HUES48 (cell line): ENCODE measurements around the gene FAIM2.
"Not testable (repeated sequence)": the region's sequence is repeated elsewhere in the genome, so short reads cannot be mapped to it uniquely, and the experiment has no call there.

Experiments used
- H3K27ac ChIP-seq: one replicate; pipeline ENCODE4 v1.7.0; 2013; ENCODE audit warnings: low read depth, low read length, inconsistent platforms
- H3K27me3 ChIP-seq: 2 replicates; pipeline ENCODE4 v1.6.1; 2013; ENCODE audit warnings: mild to moderate bottlenecking, low read length; ENCODE audit not compliant: control insufficient read depth, insufficient read depth
- H3K36me3 ChIP-seq: 2 replicates; pipeline ENCODE4 v1.6.1; 2013; ENCODE audit warnings: low read length; ENCODE audit not compliant: control insufficient read depth, insufficient read depth
- H3K4me1 ChIP-seq: 2 replicates; pipeline ENCODE4 v1.6.1; 2013; ENCODE audit warnings: mild to moderate bottlenecking, low read length; ENCODE audit not compliant: control insufficient read depth, insufficient read depth
- H3K4me3 ChIP-seq: 2 replicates; pipeline ENCODE4 v1.5.1; 2013; ENCODE audit warnings: mild to moderate bottlenecking, low read depth, low read length
- H3K9ac ChIP-seq: 2 replicates; pipeline ENCODE4 v1.6.1; 2013; ENCODE audit warnings: mild to moderate bottlenecking, low read depth, low read length, moderate library complexity
- H3K9me3 ChIP-seq: 2 replicates; pipeline ENCODE4 v1.6.1; 2013; ENCODE audit warnings: low read length; ENCODE audit not compliant: control insufficient read depth, insufficient read depth

The FAIM2 gene

GRCh38 chr12:49867570-49868341 lies 35.9 kb downstream of the FAIM2 start:
- H3K9ac ChIP-seq, result no peak overlapping the region
- H3K27ac ChIP-seq, result no peak overlapping the region
- no peaks in the 10 kb centered on the region for H3K9me3 ChIP-seq
- H3K4me3 ChIP-seq, result no peak overlapping the region
- H3K4me1 ChIP-seq, result peaks cover 3% of the 10 kb centered on the region; the same call in 1 of the 2 replicates
- no peaks in the 10 kb centered on the region for H3K36me3 ChIP-seq
- no peaks in the 10 kb centered on the region for H3K27me3 ChIP-seq

DNA sequence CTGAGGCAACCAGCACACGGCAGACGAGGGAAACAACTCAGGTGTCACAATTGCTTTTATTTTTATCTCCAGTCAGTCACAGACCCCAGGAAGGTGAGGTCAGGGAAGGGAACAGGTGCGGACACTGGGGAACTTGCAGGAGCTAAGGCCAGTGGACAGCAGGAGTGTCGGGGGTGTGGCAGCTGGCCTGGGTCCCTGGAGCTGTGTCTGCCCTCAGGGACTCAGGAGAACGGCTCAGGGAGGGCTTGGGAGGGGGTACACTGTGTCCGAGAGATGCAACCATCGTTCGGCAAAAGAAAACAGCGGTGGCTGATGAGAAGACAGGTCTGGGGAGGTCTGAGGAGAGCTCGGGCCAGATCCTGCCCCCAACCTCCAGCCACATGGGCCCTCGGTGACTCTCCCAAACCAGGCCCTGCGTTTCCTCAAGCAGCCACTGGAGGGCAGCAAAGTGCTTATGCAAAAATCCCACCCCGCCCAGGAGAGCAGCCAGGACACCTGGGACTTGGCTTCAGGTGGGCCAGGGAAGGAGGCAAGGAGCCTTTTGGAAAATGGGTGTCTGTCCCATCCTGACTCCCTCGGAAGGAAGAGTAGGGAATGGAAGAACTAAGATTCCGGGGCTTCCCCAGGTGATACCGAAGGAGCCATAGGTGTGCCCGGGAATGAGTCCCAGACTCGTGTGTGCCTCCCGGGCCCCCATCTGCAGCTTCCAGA lies 36.7 kb downstream of the FAIM2 start:
- no peak overlapping the region for H3K4me3 ChIP-seq
- no peaks in the 10 kb centered on the region for H3K27me3 ChIP-seq
- H3K27ac ChIP-seq, result no peak overlapping the region
- peaks cover 3% of the 10 kb centered on the region; the same call in 1 of the 2 replicates for H3K4me1 ChIP-seq
- no peaks in the 10 kb centered on the region for H3K36me3 ChIP-seq
- H3K9ac ChIP-seq, result no peak overlapping the region
- H3K9me3 ChIP-seq, result no peaks in the 10 kb centered on the region

- no peak overlapping the region for H3K9ac ChIP-seq
- H3K27me3 ChIP-seq, result no peaks in the 10 kb centered on the region
- H3K4me3 ChIP-seq, result no peak overlapping the region
- peaks cover 3% of the 10 kb centered on the region; the same call in 1 of the 2 replicates for H3K4me1 ChIP-seq
- no peaks in the 10 kb centered on the region for H3K36me3 ChIP-seq
- H3K9me3 ChIP-seq, result no peaks in the 10 kb centered on the region
- H3K27ac ChIP-seq, result no peak overlapping the region
Measured at GRCh38 chr12:49865782-49866135, 37.9 kb downstream of the FAIM2 start.

DNA sequence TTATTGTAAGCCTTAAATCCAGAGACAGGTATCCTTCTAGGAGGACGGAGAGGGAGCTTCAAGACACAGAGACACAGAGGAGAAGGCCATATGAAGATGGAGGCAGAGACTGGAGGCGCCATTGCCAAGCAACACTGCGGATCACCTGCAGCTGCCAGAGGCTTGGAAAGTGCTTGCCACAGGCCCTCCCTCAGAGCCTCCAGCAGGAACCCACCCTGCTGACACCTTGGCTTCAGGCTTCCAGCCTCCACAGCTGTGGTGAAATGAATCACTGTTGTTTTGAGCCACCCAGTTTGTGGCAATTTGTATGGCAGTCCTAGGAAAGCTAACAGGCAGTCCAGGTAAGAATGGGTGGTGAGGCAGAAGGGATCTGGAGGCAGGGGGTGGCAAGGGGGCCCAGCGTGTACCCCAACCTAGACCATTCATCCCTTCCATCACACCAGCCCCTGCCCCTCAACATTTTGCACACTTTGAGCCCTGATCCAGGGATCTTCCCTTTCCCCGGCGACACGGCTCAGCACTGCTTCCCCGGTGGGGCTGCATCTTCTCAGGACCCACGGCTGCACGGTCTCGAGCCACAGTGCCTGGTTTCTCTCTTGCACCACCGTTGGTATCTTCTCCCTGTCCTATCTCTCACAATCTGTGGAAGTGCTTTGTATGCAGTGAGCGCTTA lies 38.5 kb downstream of the FAIM2 start:
- H3K9me3 ChIP-seq, result no peaks in the 10 kb centered on the region
- H3K27ac ChIP-seq, result no peak overlapping the region
- H3K9ac ChIP-seq, result no peak overlapping the region
- no peaks in the 10 kb centered on the region for H3K36me3 ChIP-seq
- H3K4me3 ChIP-seq, result no peak overlapping the region
- H3K27me3 ChIP-seq, result no peaks in the 10 kb centered on the region
- H3K4me1 ChIP-seq, result peaks cover 3% of the 10 kb centered on the region; the same call in 1 of the 2 replicates

GRCh38 chr12:49864798-49865090 lies 39.0 kb downstream of the FAIM2 start:
- Histone ChIP-seq H3K4me3 (no peak overlapping the region), H3K36me3 (no peaks in the 10 kb centered on the region), H3K9me3 (no peaks in the 10 kb centered on the region), H3K9ac (no peak overlapping the region), H3K27ac (no peak overlapping the region), H3K4me1 (peaks cover 3% of the 10 kb centered on the region; the same call in 1 of the 2 replicates), H3K27me3 (no peaks in the 10 kb centered on the region)

DNA sequence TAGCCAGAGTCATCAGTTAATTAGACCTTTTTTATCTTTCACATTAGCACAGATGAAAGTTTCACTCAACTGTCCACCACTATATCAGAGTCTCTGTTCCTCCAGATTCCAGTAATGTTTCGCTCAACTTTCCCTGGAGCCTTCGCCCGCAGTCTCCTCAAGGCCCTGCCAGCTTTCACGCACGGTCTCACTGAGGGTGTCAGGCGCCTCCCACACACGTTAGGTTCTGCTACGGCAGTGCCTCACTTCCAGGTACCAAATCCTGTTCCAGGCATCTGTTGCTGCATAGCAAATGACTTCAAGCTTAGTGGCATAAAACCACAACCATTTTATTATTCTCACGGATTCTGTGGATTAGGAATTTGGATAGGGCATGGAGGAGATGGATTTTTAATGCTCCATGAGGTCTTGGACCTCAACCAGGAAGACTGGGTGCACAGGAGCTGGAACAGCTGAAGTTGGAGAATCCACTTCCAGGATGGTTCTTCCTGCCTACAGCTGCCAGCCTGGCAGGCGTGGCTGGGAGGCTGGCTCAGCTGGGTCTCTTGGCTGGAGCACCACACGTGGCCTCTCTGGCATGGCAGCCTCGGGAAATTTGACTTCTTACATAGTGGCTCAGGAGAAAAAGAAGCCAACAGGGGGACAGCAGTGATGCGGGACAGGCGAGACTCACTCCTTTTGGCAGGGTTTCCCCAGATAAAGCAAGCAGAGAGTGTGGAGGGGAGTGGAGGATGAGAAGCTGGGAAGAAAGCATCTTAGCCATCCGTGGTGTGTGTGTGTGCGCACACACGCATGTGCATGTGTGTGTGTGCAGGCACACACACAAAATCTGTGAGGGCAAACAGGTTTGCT lies 39.5 kb downstream of the FAIM2 start:
- peaks cover 3% of the 10 kb centered on the region; the same call in 1 of the 2 replicates for H3K4me1 ChIP-seq
- no peak overlapping the region for H3K27ac ChIP-seq
- no peaks in the 10 kb centered on the region for H3K27me3 ChIP-seq
- no peak overlapping the region for H3K4me3 ChIP-seq
- H3K36me3 ChIP-seq, result no peaks in the 10 kb centered on the region
- no peak overlapping the region for H3K9ac ChIP-seq
- no peaks in the 10 kb centered on the region for H3K9me3 ChIP-seq

- H3K9ac ChIP-seq, H3K4me1 ChIP-seq, H3K27me3 ChIP-seq, H3K9me3 ChIP-seq, H3K4me3 ChIP-seq, H3K27ac ChIP-seq, H3K36me3 ChIP-seq: not testable (repeated sequence)
Measured at GRCh38 chr12:49860921-49861320, 42.8 kb downstream of the FAIM2 start.

- H3K9ac ChIP-seq, H3K4me1 ChIP-seq, H3K4me3 ChIP-seq, H3K27me3 ChIP-seq, H3K9me3 ChIP-seq, H3K27ac ChIP-seq, H3K36me3 ChIP-seq: not testable (repeated sequence)
Measured at GRCh38 chr12:49855890-49856289, 47.8 kb downstream of the FAIM2 start.

DNA sequence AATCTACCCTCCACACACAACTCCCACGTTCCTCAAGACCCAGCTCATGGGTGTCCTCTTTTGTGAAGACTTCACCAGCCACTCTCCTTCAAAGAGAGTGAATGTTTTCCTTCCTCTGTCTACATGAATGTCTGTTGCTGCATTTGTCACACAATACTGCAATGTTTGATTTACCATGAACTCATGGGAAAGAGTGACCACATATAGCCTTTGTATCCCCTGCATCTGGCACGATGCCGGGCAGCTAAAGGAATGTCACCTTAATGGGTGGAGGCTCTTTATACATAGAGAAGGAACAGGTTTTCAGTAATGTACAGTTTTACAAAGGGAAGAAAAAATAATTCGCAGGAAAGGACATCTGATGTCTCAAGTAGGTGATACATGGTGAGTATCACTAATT lies 48.7 kb downstream of the FAIM2 start:
- Histone ChIP-seq H3K9me3 (no peaks in the 10 kb centered on the region), H3K27ac (no peak overlapping the region)

DNA sequence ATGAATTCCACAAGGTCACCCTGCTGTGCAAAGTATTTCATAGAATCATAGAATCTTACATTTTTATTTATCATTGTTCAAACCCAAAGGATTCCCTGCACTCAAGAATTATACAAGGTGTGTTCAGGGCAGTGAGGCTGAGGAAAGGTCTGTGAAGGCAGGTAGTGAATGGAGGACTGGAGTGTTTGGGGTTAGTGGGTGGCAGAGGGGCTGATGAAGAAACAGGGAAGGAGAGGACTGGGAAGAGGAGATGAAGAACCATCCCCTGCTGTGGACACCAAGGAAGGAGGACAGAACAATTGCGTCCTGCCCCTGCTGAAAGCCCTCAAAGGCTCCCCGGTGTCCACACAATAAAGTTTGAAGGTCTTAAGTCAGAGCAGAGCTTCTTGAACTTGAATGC lies 50.0 kb downstream of the FAIM2 start:
- H3K36me3 ChIP-seq, result no peaks in the 10 kb centered on the region
- H3K9me3 ChIP-seq, result no peaks in the 10 kb centered on the region
- peaks cover 6% of the 10 kb centered on the region; the same call in 1 of the 2 replicates for H3K4me1 ChIP-seq
- H3K27me3 ChIP-seq, result peaks cover 5% of the 10 kb centered on the region; the same call in 1 of the 2 replicates
- H3K27ac ChIP-seq, result peak overlapping the region; percentile 26
- H3K9ac ChIP-seq, result no peak overlapping the region
- H3K4me3 ChIP-seq, result no peak overlapping the region

More for the DNA sequence above, 48.7 kb downstream of the FAIM2 start:
- Histone ChIP-seq H3K9ac (no peak overlapping the region), H3K4me3 (no peak overlapping the region), H3K4me1 (peaks cover 6% of the 10 kb centered on the region; the same call in 1 of the 2 replicates), H3K36me3 (no peaks in the 10 kb centered on the region), H3K27me3 (peaks cover 5% of the 10 kb centered on the region; the same call in 1 of the 2 replicates)
